Stimulated activated CD8-positive, alpha-beta memory T cell treated with anti-CD3 and anti-CD28 coated beads, Interleukin-2, amount 100 ng/mL, for 48 hours (primary cell): ENCODE data around the gene METTL21C.

ENCODE experiments used
- DNase-seq, 2 donors: peaks; one replicate each; pipeline ENCODE4 v3.0.0-alpha.2; 2020; ENCODE audit warnings: low read depth in 2 of 2

The METTL21C gene

DNA sequence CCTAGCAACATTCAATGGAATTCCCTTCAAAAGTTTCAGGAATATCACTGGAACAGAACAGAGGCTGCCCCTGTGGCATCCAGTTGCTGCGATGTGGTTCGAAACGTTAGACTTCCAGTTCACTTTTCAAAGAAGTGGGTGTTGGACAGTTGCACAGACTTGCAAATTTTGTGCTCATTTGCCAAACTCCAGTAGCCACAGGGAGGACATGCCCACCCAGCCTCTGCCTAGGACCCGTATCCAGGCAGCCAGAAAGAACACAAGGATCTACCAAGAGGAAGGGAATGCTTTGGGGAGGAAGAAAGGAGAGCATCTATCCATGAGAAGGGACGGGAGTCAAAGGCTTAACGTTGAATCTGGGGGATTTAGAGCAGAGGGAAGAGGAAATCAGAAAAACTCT, at the start of gene METTL21C:
Gene METTL21C, minus strand, starts transcription at position 108 of the 400 bp plus-strand sequence. CDS start 546 bp downstream, outside the sequence.
- DNase-seq, result no peak

- no peak for DNase-seq
These were observed 47.7 kb upstream of the METTL21C start for GRCh38 chr13:102742506-102742905.

- no peak for DNase-seq
These were observed 47.3 kb upstream of the METTL21C start for GRCh38 chr13:102742101-102742500.

- DNase-seq, result no peak
These were observed 34.9 kb upstream of the METTL21C start for GRCh38 chr13:102729560-102730270.

DNA sequence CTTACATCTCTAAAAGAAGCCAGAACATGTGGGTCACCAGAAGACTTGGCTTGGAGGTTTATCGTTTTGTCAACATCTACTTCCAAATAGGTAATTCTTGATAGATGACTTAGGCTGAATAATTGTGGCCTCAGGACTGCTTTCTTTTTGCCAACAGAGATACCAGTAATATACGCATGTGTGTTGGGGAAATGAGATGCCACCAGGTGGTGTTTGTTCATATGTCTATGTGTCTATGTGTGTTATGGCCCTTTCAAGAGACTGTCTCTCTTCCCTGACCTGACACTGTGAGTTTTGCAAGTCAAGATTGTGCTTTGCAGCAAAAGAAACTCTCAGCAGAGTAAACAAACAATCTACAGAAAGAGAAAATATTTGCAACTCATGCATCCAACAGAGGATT, 31.6 kb upstream of the METTL21C start:
- DNase-seq, result no peak

DNA sequence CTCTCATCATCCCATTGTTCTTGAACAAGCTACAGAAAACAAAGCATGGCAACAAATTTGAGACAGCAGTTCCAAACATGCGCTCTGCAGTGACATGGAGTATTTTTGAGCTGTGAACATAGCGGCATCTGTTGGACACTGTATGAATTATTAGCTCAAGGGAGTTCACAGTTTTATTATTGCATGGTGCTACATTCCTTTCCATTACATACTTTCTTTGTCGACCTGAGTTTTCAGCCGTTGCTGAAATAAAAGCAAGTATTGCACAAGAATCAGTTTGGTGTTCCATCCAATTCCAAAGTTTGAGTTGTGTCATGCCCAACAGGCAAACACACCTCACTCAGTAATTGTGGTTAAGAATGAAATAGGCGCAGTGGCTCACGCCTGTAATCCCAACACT, 30.1 kb upstream of the METTL21C start:
- no peak for DNase-seq

- DNase-seq, result no peak
These were observed 27.0 kb upstream of the METTL21C start for GRCh38 chr13:102721800-102722231.

- no peak for DNase-seq
These were observed 23.9 kb upstream of the METTL21C start for GRCh38 chr13:102718746-102719145.

- DNase-seq, result no peak
These were observed 20.6 kb upstream of the METTL21C start for GRCh38 chr13:102715447-102715846.

GRCh38 chr13:102710261-102710679, 15.4 kb upstream of the METTL21C start:
- DNase-seq, result no peak

GRCh38 chr13:102709536-102709935, 14.7 kb upstream of the METTL21C start:
- no peak for DNase-seq

DNA sequence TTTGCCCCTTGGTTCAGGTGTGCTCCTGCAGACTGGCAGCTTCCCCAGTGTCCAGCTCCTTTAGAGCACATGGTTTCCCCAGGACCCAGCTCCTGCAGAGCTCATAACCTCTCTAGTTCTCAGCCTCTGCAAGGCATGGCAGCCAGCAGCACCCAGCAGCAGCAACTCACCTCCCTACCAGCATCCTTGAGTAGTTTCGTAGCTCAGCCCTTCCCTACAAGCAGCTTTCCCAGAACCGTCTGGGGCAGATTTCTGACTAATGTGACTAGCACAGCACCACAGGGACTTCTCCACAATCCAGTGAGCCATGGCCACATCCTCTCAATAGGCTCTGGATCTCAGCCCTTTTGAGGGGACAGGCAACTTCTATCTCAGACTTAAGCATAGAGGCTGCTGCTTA, 14.1 kb upstream of the METTL21C start:
- DNase-seq, result no peak

- no peak for DNase-seq
These were observed 13.4 kb upstream of the METTL21C start for GRCh38 chr13:102708211-102708610.

DNA sequence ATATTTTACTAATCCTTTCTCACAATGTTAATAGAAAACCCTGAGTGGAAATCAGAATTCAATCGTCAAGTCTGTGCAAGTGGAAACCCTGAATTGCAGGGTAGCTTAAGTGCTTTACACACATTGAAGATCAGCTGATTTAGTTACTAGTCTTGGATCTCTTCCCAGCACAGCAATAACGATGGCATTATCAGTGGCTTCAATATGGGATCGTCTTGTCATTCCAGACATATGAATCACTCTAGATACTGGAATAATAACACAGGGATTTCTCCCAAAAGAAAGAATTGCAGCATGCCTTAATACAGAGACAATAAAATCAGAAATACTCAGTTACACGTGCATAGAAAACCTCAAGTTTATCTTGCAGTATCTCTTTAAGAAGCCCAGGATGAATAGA, 12.6 kb upstream of the METTL21C start:
- DNase-seq, result no peak

DNA sequence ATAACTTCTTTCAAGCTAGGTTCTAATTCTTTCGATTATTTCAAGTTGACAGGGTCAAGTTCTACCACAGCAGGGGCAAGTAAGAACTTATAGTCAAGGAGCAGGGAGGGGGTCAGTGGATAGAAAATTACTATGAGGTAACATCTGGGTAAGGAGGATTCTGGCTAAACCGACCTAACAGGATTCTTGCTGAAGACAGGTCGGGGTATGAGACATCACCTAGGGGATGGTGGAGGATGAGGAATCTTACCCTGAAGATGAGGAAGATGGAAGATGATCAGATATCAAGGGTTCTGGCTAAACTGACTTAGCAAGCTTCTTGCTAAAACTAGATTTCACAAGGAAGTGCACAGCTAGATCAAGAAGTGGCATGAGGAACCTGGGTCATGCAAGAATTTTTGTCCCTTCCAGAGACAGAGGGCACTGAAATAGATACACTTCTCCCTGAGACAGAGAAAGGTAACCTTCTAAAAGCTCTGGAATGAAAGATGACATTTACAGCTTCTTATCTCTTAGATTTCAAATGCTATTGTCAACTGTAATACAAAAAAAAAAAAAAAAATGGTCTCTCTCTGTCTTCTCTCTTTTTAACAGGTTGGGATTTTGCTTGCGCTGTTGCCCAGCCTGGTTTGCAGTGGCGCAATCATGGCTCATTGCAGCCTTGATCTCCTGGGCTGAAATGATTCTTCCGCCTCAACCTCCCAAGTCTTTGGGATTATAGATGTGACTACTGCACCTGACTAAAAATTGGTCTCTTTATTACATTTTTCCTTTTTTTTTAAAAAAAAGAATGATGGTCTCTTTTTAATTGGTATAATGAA, 9.6 kb upstream of the METTL21C start:
- no peak for DNase-seq

- DNase-seq, result no peak
These were observed 8.8 kb upstream of the METTL21C start for GRCh38 chr13:102703726-102704035.

GRCh38 chr13:102702965-102703725, 8.3 kb upstream of the METTL21C start:
- DNase-seq, result no peak

GRCh38 chr13:102701331-102701730, 6.5 kb upstream of the METTL21C start:
- no peak for DNase-seq

DNA sequence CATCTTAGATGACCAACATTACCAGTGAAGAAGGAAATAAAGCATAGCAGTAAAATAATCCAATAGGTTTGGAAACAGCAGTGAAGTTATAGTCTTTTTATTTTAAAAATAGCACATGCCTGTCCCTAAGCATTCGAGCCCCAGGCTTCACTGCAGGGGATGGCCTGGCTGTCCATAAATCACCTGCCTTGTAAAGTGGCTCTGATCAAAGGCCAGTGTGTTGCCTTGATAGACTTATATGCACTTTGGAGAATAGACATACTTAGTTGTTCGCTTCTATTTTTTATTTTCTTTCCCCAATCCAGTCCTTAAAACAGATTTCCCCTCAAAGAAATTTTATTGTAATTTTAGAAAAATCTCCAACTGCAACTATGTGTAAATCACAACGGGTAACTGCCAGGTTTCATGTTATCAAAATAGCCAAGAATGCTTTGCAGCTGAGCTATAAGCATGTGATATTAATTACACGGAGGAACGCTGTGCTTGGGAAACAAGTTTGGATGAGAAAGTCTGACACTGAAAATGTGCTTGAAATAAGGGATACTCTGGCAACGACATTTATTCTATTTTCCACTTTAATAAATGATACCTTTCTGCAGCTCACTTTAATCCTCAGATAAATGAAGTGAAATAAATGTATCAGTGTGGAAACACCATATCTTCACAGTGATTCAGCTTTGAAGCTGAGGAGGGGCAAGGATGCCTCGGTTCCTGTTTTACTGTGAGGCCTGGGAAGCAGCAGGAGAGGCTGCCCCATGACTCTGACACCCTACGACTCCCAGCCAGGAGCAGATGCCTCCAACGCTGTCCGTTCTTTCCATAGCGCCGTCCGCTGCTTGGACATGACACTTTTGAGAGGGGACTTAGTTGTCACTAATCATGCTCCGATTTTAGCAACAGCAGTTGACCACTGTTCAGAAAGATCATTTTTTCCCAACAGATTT, 5.5 kb upstream of the METTL21C start:
- DNase-seq, result no peak

GRCh38 chr13:102699504-102699903, 4.7 kb upstream of the METTL21C start:
- DNase-seq, result no peak

DNA sequence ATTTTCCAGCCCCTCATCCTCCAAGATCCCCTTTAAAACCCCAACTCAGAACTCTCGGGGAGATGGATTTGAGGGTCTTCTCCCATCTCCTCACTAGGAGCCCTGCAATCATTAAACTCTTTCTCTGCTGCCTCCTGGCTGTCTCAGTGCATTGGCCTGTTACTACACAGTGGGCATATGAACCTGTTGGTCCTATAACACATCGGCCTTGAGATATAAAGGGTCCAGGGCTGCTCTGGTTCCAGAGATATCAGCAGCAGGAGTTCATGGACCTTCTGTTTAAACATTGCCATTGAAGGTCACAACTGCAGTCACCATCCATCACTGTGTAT, 3.8 kb upstream of the METTL21C start:
- DNase-seq, result no peak
